Measurements from ENCODE around the gene COL15A1.

The COL15A1 gene

GRCh38 chr9:98953581-98954243 is 10.0 kb downstream of the COL15A1 start:
- Mint-ChIP-seq H3K4me1 (no peaks in the 10 kb centered on the region), H3K9me3 (no peaks in the 10 kb centered on the region), H3K36me3 (peaks cover 1% of the 10 kb centered on the region), H3K4me3 (no peak overlapping the region), H3K27me3 (peaks cover 3% of the 10 kb centered on the region), H3K27ac (no peak overlapping the region)

- peaks cover 3% of the 10 kb centered on the region for H3K27me3 Mint-ChIP-seq
- no peaks in the 10 kb centered on the region for H3K4me1 Mint-ChIP-seq
- no peak overlapping the region for H3K4me3 Mint-ChIP-seq
- H3K27ac Mint-ChIP-seq: no peak overlapping the region
- no peaks in the 10 kb centered on the region for H3K9me3 Mint-ChIP-seq
- H3K36me3 Mint-ChIP-seq: peaks cover 1% of the 10 kb centered on the region
These were observed 10.5 kb downstream of the COL15A1 start for GRCh38 chr9:98954244-98954610.

GRCh38 chr9:98955259-98955658 is 11.6 kb downstream of the COL15A1 start:
- Mint-ChIP-seq H3K9me3 (no peaks in the 10 kb centered on the region), H3K4me3 (no peak overlapping the region), H3K27ac (no peak overlapping the region), H3K4me1 (no peaks in the 10 kb centered on the region), H3K27me3 (peaks cover 5% of the 10 kb centered on the region), H3K36me3 (peaks cover 1% of the 10 kb centered on the region)

- Mint-ChIP-seq H3K36me3 (peaks cover 1% of the 10 kb centered on the region), H3K9me3 (no peaks in the 10 kb centered on the region), H3K27ac (no peak overlapping the region), H3K27me3 (peaks cover 5% of the 10 kb centered on the region), H3K4me3 (no peak overlapping the region), H3K4me1 (no peaks in the 10 kb centered on the region)
These were observed 14.1 kb downstream of the COL15A1 start for GRCh38 chr9:98957826-98958225.

GRCh38 chr9:98958271-98958984 is 14.7 kb downstream of the COL15A1 start:
- H3K36me3 Mint-ChIP-seq: peaks cover 1% of the 10 kb centered on the region
- H3K9me3 Mint-ChIP-seq: no peaks in the 10 kb centered on the region
- H3K27me3 Mint-ChIP-seq: peaks cover 1% of the 10 kb centered on the region
- H3K27ac Mint-ChIP-seq: no peak overlapping the region
- no peak overlapping the region for H3K4me3 Mint-ChIP-seq
- H3K4me1 Mint-ChIP-seq: no peaks in the 10 kb centered on the region

GRCh38 chr9:98960409-98960808 is 16.7 kb downstream of the COL15A1 start:
- H3K27me3 Mint-ChIP-seq: peaks cover 1% of the 10 kb centered on the region
- H3K27ac Mint-ChIP-seq: no peak overlapping the region
- peaks cover 1% of the 10 kb centered on the region for H3K36me3 Mint-ChIP-seq

GRCh38 chr9:98961513-98962180 is 17.9 kb downstream of the COL15A1 start:
- Mint-ChIP-seq H3K36me3 (peaks cover 1% of the 10 kb centered on the region), H3K9me3 (no peaks in the 10 kb centered on the region), H3K27ac (no peak overlapping the region), H3K4me1 (no peaks in the 10 kb centered on the region), H3K27me3 (peaks cover 1% of the 10 kb centered on the region), H3K4me3 (no peak overlapping the region)

More at GRCh38 chr9:98960409-98960808, 16.7 kb downstream of the COL15A1 start:
- Mint-ChIP-seq H3K4me1 (no peaks in the 10 kb centered on the region), H3K9me3 (no peaks in the 10 kb centered on the region), H3K4me3 (no peak overlapping the region)

- Mint-ChIP-seq H3K4me1 (no peaks in the 10 kb centered on the region), H3K4me3 (no peak overlapping the region), H3K27me3 (peaks cover 1% of the 10 kb centered on the region), H3K36me3 (peaks cover 1% of the 10 kb centered on the region), H3K9me3 (no peaks in the 10 kb centered on the region), H3K27ac (no peak overlapping the region)
These were observed 18.5 kb downstream of the COL15A1 start for GRCh38 chr9:98962181-98962560.

- Mint-ChIP-seq H3K4me3 (no peak overlapping the region), H3K9me3 (no peaks in the 10 kb centered on the region), H3K4me1 (no peaks in the 10 kb centered on the region), H3K27me3 (peaks cover 1% of the 10 kb centered on the region), H3K27ac (no peak overlapping the region), H3K36me3 (no peaks in the 10 kb centered on the region)
These were observed 19.2 kb downstream of the COL15A1 start for GRCh38 chr9:98962861-98963260.

- Mint-ChIP-seq H3K4me1 (no peaks in the 10 kb centered on the region), H3K27ac (no peak overlapping the region), H3K4me3 (no peak overlapping the region), H3K27me3 (peaks cover 1% of the 10 kb centered on the region), H3K36me3 (no peaks in the 10 kb centered on the region), H3K9me3 (no peaks in the 10 kb centered on the region)
These were observed 20.5 kb downstream of the COL15A1 start for GRCh38 chr9:98964201-98964600.

GRCh38 chr9:98964911-98965336 is 21.2 kb downstream of the COL15A1 start:
- no peaks in the 10 kb centered on the region for H3K9me3 Mint-ChIP-seq
- no peaks in the 10 kb centered on the region for H3K27me3 Mint-ChIP-seq
- H3K27ac Mint-ChIP-seq: no peak overlapping the region
- no peak overlapping the region for H3K4me3 Mint-ChIP-seq
- H3K4me1 Mint-ChIP-seq: no peaks in the 10 kb centered on the region
- no peaks in the 10 kb centered on the region for H3K36me3 Mint-ChIP-seq

- no peak overlapping the region for H3K4me3 Mint-ChIP-seq
- H3K36me3 Mint-ChIP-seq: no peaks in the 10 kb centered on the region
- H3K4me1 Mint-ChIP-seq: no peaks in the 10 kb centered on the region
- no peaks in the 10 kb centered on the region for H3K9me3 Mint-ChIP-seq
- no peak overlapping the region for H3K27ac Mint-ChIP-seq
- no peaks in the 10 kb centered on the region for H3K27me3 Mint-ChIP-seq
These were observed 23.0 kb downstream of the COL15A1 start for GRCh38 chr9:98966676-98967075.

GRCh38 chr9:98967257-98967656 is 23.6 kb downstream of the COL15A1 start:
- Mint-ChIP-seq H3K36me3 (no peaks in the 10 kb centered on the region), H3K4me1 (no peaks in the 10 kb centered on the region), H3K4me3 (no peak overlapping the region), H3K9me3 (no peaks in the 10 kb centered on the region), H3K27ac (no peak overlapping the region), H3K27me3 (no peaks in the 10 kb centered on the region)

- Mint-ChIP-seq H3K9me3 (no peaks in the 10 kb centered on the region), H3K27me3 (no peaks in the 10 kb centered on the region), H3K27ac (no peak overlapping the region), H3K36me3 (no peaks in the 10 kb centered on the region), H3K4me3 (no peak overlapping the region), H3K4me1 (no peaks in the 10 kb centered on the region)
These were observed 24.0 kb downstream of the COL15A1 start for GRCh38 chr9:98967680-98968079.

GRCh38 chr9:98968601-98969337 is 25.1 kb downstream of the COL15A1 start:
- no peak overlapping the region for H3K27ac Mint-ChIP-seq
- H3K9me3 Mint-ChIP-seq: no peaks in the 10 kb centered on the region
- no peaks in the 10 kb centered on the region for H3K4me1 Mint-ChIP-seq
- no peak overlapping the region for H3K4me3 Mint-ChIP-seq
- peaks cover 2% of the 10 kb centered on the region for H3K27me3 Mint-ChIP-seq
- H3K36me3 Mint-ChIP-seq: no peaks in the 10 kb centered on the region

All from activated naive CD4-positive, alpha-beta T cell treated with anti-CD3 and anti-CD28 coated beads, Interleukin-2, amount 50 U/mL, for 24 hours (primary cell).